GM18519 (cell line): ENCODE results near the gene HAP1.
"Not testable (repeated sequence)": the region's sequence is repeated elsewhere in the genome, so short reads cannot be mapped to it uniquely, and the experiment has no call there.

Experiments used
- ATAC-seq: cut with Tn5 transposase; IDR thresholded peaks from one replicate; pipeline ENCODE4 v1.9.1; 2021; ENCODE audit warnings: mild to moderate bottlenecking, moderate library complexity; ENCODE audit not compliant: unreplicated experiment, low FRiP score

The HAP1 gene

GRCh38 chr17:41734139-41734948 lies at the start of gene HAP1:
Gene HAP1 (minus strand): TSS chr17:41734643. CDS start chr17:41734634, 9 bp downstream.
- no peak for ATAC-seq

- ATAC-seq = no peak
These were observed 47.7 kb upstream of the HAP1 start for GRCh38 chr17:41782142-41782541.

- no peak for ATAC-seq
These were observed 47.1 kb upstream of the HAP1 start for GRCh38 chr17:41781404-41782110.

GRCh38 chr17:41779954-41780353 lies 45.5 kb upstream of the HAP1 start:
- no peak for ATAC-seq

GRCh38 chr17:41777574-41778188 lies 43.2 kb upstream of the HAP1 start:
- no peak for ATAC-seq

GRCh38 chr17:41777157-41777573 lies 42.7 kb upstream of the HAP1 start:
- no peak for ATAC-seq

GRCh38 chr17:41776262-41776900 lies 41.9 kb upstream of the HAP1 start:
- not testable (repeated sequence) for ATAC-seq

GRCh38 chr17:41775394-41776226 lies 41.2 kb upstream of the HAP1 start:
- no peak for ATAC-seq

- ATAC-seq = no peak
These were observed 39.3 kb upstream of the HAP1 start for GRCh38 chr17:41773731-41774193.

- ATAC-seq = no peak
These were observed 38.7 kb upstream of the HAP1 start for GRCh38 chr17:41773190-41773588.

- no peak for ATAC-seq
These were observed 38.2 kb upstream of the HAP1 start for GRCh38 chr17:41772586-41773189.

- no peak for ATAC-seq
These were observed 37.8 kb upstream of the HAP1 start for GRCh38 chr17:41772218-41772585.

GRCh38 chr17:41771389-41772206 lies 37.2 kb upstream of the HAP1 start:
- no peak for ATAC-seq

- no peak for ATAC-seq
These were observed 35.5 kb upstream of the HAP1 start for GRCh38 chr17:41769985-41770384.

- ATAC-seq = no peak
These were observed 35.0 kb upstream of the HAP1 start for GRCh38 chr17:41769346-41769862.

GRCh38 chr17:41768682-41769288 lies 34.3 kb upstream of the HAP1 start:
- ATAC-seq = no peak

GRCh38 chr17:41767324-41768042 lies 33.0 kb upstream of the HAP1 start:
- ATAC-seq = no peak
